SK-N-SH (cell line): Measurements from ENCODE around the gene PDZD8. TPM values are rescaled to one million over a fixed set of nuclear protein-coding genes. Genes with fewer than 3 reads are reported as not detected.

ENCODE experiments used
- CTCF ChIA-PET: fragments of 300-600, 350-600 bp; formaldehyde crosslinking; extraction: SDS; loops from one replicate; lab custom pipeline; 2021; lab: Yijun Ruan, JAX
- POLR2A ChIA-PET: fragments of 350-600 bp; sonication (Branson Sonifier 250); formaldehyde crosslinking; extraction: SDS; loops from one replicate; lab custom pipeline; 2020; ENCODE audit warnings: antibody characterized with exemption, inconsistent platforms; lab: Yijun Ruan, JAX
- DNase-seq: peaks from one replicate; pipeline ENCODE4 v3.0.0; 2012
- H2AFZ ChIP-seq: fragments of 200-600 bp; sonication (generic); 2 replicates; pipeline ENCODE4 v1.8.1; 2016; ENCODE audit warnings: antibody characterized with exemption, mild to moderate bottlenecking, low read depth
- H3F3A ChIP-seq: fragments of 200-600 bp; sonication (generic); replicated peaks from 2 replicates; pipeline ENCODE3; 2016; ENCODE audit warnings: antibody characterized with exemption, mild to moderate bottlenecking; ENCODE audit not compliant: insufficient read depth
- H3K27ac ChIP-seq, 2 experiments: fragments of 200-500 bp in 1 of 2; fragments of 200-600 bp in 1 of 2; sonication (Bioruptor generic) in 1 of 2; sonication (generic), shearing (Covaris generic) in 1 of 2; 2 replicates each; pipeline versions ENCODE4 v1.5.1 to v1.6.1; 2014 to 2016; ENCODE audit warnings: low read depth in 2 of 2, inconsistent platforms in 1 of 2, low read length in 1 of 2, mild to moderate bottlenecking in 1 of 2, mixed read lengths in 1 of 2
- H3K27me3 ChIP-seq: fragments of 200-600 bp; sonication (generic), shearing (Covaris generic); 2 replicates; pipeline ENCODE4 v1.6.1; 2016; ENCODE audit warnings: mixed run types; ENCODE audit not compliant: insufficient read depth
- H3K36me3 ChIP-seq, 2 experiments: fragments of 200-500 bp in 1 of 2; fragments of 200-600 bp in 1 of 2; sonication (Bioruptor generic) in 1 of 2; sonication (generic) in 1 of 2; replicated peaks in 1 of 2; 2 replicates each; pipeline versions ENCODE3 to v1.5.1; 2014 to 2016; ENCODE audit warnings: low read length in 1 of 2, mild to moderate bottlenecking in 1 of 2; ENCODE audit not compliant: insufficient read depth in 2 of 2, control insufficient read depth in 1 of 2
- H3K4me1 ChIP-seq, 2 experiments: fragments of 200-500 bp in 1 of 2; fragments of 200-600 bp in 1 of 2; sonication (Bioruptor generic) in 1 of 2; sonication (generic), shearing (Covaris generic) in 1 of 2; 2 replicates each; pipeline versions ENCODE4 v1.5.1 to v1.6.1; 2014 to 2016; ENCODE audit warnings: low read depth in 1 of 2, low read length in 1 of 2, mixed run types in 1 of 2; ENCODE audit not compliant: insufficient read depth in 2 of 2, control insufficient read depth in 1 of 2
- H3K4me2 ChIP-seq: fragments of 200-600 bp; sonication (generic), shearing (Covaris generic); 2 replicates; pipeline ENCODE4 v1.6.1; 2017; ENCODE audit warnings: mixed run types
- H3K4me3 ChIP-seq, 2 experiments: fragments of 200-500 bp in 1 of 2; fragments of 200-600 bp in 1 of 2; sonication (Bioruptor generic) in 1 of 2; sonication (generic), shearing (Covaris generic) in 1 of 2; 2 replicates each; pipeline versions ENCODE4 v1.5.1 to v1.8.1; 2014 to 2016; ENCODE audit warnings: low read depth in 2 of 2, inconsistent platforms in 1 of 2, low read length in 1 of 2, mild to moderate bottlenecking in 1 of 2, mixed read lengths in 1 of 2, moderate library complexity in 1 of 2
- H3K79me2 ChIP-seq: fragments of 200-600 bp; sonication (generic); 2 replicates; pipeline ENCODE4 v1.8.1; 2017; ENCODE audit warnings: mild to moderate bottlenecking; ENCODE audit not compliant: insufficient read depth
- H3K9ac ChIP-seq: fragments of 200-600 bp; sonication (generic); 2 replicates; pipeline ENCODE4 v1.6.1; 2017; ENCODE audit warnings: mixed run types
- H3K9me2 ChIP-seq: fragments of 200-600 bp; sonication (generic); 2 replicates; pipeline ENCODE4 v1.6.1; 2017; ENCODE audit warnings: mixed run types
- H3K9me3 ChIP-seq: fragments of 200-600 bp; sonication (generic); 2 replicates; pipeline ENCODE4 v1.6.1; 2017; ENCODE audit warnings: mixed run types, mild to moderate bottlenecking, moderate library complexity
- H4K20me1 ChIP-seq: fragments of 200-600 bp; sonication (generic); 2 replicates; pipeline ENCODE4 v1.6.1; 2017; ENCODE audit warnings: mild to moderate bottlenecking, mixed run types; ENCODE audit not compliant: insufficient read depth
- CHD2 ChIP-seq: fragments of 150-350 bp; IDR thresholded peaks from 2 replicates; pipeline ENCODE4 v1.6.1; 2018; ENCODE audit warnings: low read length; ENCODE audit not compliant: partially characterized antibody
- EZH2phosphoT487 ChIP-seq: fragments of 200-600 bp; sonication (generic); IDR thresholded peaks from 2 replicates; pipeline ENCODE4 v1.6.1; 2017; ENCODE audit warnings: low read depth, mixed run types, mild to moderate bottlenecking, antibody characterized with exemption, moderate library complexity, borderline replicate concordance
- FOSL2 ChIP-seq: IDR thresholded peaks from 2 replicates; pipeline ENCODE4 v1.4.0; 2012; ENCODE audit warnings: low read depth, mild to moderate bottlenecking, moderate library complexity, borderline replicate concordance
- FOXM1 ChIP-seq: IDR thresholded peaks from 2 replicates; pipeline ENCODE4 v1.4.0; 2012; ENCODE audit warnings: low read depth, mild to moderate bottlenecking
- MXI1 ChIP-seq: IDR thresholded peaks from 2 replicates; pipeline ENCODE4 v1.6.1; 2012; ENCODE audit warnings: mild to moderate bottlenecking, low read depth, low read length, improper control_type of control experiment
- PBX3 ChIP-seq: IDR thresholded peaks from 2 replicates; pipeline ENCODE4; 2012
- RAD21 ChIP-seq: IDR thresholded peaks from 2 replicates; pipeline ENCODE4 v1.6.1; 2012; ENCODE audit warnings: mild to moderate bottlenecking, low read length
- RXRA ChIP-seq: IDR thresholded peaks from 2 replicates; pipeline ENCODE4 v1.4.0; 2012; ENCODE audit warnings: low read depth, mild to moderate bottlenecking, borderline replicate concordance
- SIN3A ChIP-seq: IDR thresholded peaks from 2 replicates; pipeline ENCODE4 v1.6.1; 2012; ENCODE audit warnings: low read depth, mild to moderate bottlenecking, low read length, moderate library complexity, borderline replicate concordance
- SMC3 ChIP-seq: IDR thresholded peaks from 2 replicates; pipeline ENCODE4 v1.6.1; 2012; ENCODE audit warnings: low read depth, low read length, improper control_type of control experiment
- USF1 ChIP-seq: IDR thresholded peaks from 2 replicates; pipeline ENCODE4 v1.4.0; 2012; ENCODE audit warnings: low read depth, borderline replicate concordance
- USF2 ChIP-seq: fragments of 150-350 bp; IDR thresholded peaks from 2 replicates; pipeline ENCODE4 v1.6.1; 2017; ENCODE audit warnings: antibody characterized with exemption, low read length, low read depth, borderline replicate concordance
- YY1 ChIP-seq: IDR thresholded peaks from 2 replicates; pipeline ENCODE4 v1.4.0; 2012; ENCODE audit warnings: low read depth, mild to moderate bottlenecking
- WGBS: methylation state at CpG from one replicate; pipeline ENCODE4 v1.1.6; 2017; ENCODE audit warnings: low lambda C conversion rate; 5-methylcytosine and 5-hydroxymethylcytosine counted together
- polyA plus RNA-seq, 3 experiments: library from polyadenylated mRNA; depleted of rRNA; stranded (reverse); fragments of >200 nt; gene quantifications; 2 replicates each; pipeline ENCODE4 v1.2.3, GENCODE V29; 2012
- TF ChIP-seq, protein P1 (sequence below): fragments of 150-350 bp; IDR thresholded peaks from 2 replicates; pipeline ENCODE4 v1.6.1; 2016; ENCODE audit warnings: mild to moderate bottlenecking, low read depth, low read length

The PDZD8 gene
- polyA plus RNA-seq, 1 of the 3 experiments (the other 2 are of a cell fraction), result 6.6 TPM

DNA sequence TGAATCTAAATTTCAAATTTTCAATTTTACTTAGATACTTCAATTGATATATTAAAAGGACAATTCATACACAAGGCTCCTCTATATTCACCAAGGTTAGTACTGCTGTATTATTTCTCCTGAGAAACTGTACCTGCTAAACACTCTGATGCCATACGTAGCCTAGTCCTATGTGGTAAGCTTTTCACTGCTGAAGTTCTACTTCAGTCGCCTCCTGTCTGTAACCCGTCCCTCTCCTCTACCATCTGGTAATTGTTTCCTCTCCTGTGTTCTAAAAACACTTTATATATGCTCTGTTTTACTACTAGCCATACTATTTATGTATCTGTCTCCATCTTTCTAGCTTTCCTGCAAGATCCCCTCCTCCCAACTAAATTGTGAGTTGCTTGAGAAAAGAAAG is 20.2 kb downstream of the PDZD8 start (continued):
- no peak for TF ChIP-seq PBX3
- no peak for TF ChIP-seq USF2
- no peak for TF ChIP-seq CHD2
- no peak for TF ChIP-seq SIN3A
- TF ChIP-seq SMC3, result no peak

- Histone ChIP-seq H3F3A (no peaks in the 10 kb centered on the region), H3K9me3 (no peaks in the 10 kb centered on the region), H4K20me1 (peaks cover 36% of the 10 kb centered on the region), H3K36me3 (no peaks in the 10 kb centered on the region), H3K27ac (no peak overlapping the region), H3K4me3 (no peak overlapping the region), H3K9me2 (no peaks in the 10 kb centered on the region), H3K79me2 (peaks cover 79% of the 10 kb centered on the region), H3K27me3 (no peaks in the 10 kb centered on the region), H3K4me2 (no peak overlapping the region), H2AFZ (no peak overlapping the region), H3K4me1 (no peaks in the 10 kb centered on the region; a peak in 1 of 4 replicates), H3K9ac (no peak overlapping the region)
- no peak for TF ChIP-seq EZH2phosphoT487
- ChIA-PET CTCF (interaction anchor here (1.2 to 2.1 kb wide), 3 partner anchors 9 to 137 kb away, joined by 4 to 16 read pairs (median 5); no protein-coding TSS in a partner anchor), POLR2A (no interaction called here)
- DNase-seq, result no peak
- 95% methylated on average over 2 of the region's 2 CpGs for WGBS
These were observed 21.6 kb downstream of the PDZD8 start for GRCh38 chr10:117353684-117354083.

- H3K27ac ChIP-seq, result no peak overlapping the region
- ChIA-PET POLR2A (no interaction called here), CTCF (no interaction called here)
- H3K36me3 ChIP-seq, result no peaks in the 10 kb centered on the region
- 100% methylated on average over 2 of the region's 2 CpGs for WGBS
- H3K4me1 ChIP-seq, result peaks cover 0 to 2% of the 10 kb centered on the region in 2 experiments; a peak in 2 of 4 replicates
- TF ChIP-seq FOSL2, result no peak
- no peak for TF ChIP-seq RAD21
- TF ChIP-seq YY1, result no peak
- no peak for TF ChIP-seq RXRA
- TF ChIP-seq, protein P1, sequence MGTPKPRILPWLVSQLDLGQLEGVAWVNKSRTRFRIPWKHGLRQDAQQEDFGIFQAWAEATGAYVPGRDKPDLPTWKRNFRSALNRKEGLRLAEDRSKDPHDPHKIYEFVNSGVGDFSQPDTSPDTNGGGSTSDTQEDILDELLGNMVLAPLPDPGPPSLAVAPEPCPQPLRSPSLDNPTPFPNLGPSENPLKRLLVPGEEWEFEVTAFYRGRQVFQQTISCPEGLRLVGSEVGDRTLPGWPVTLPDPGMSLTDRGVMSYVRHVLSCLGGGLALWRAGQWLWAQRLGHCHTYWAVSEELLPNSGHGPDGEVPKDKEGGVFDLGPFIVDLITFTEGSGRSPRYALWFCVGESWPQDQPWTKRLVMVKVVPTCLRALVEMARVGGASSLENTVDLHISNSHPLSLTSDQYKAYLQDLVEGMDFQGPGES, result no peak
- no peak for TF ChIP-seq USF2
- no peak for TF ChIP-seq USF1
- TF ChIP-seq MXI1, result no peak
- TF ChIP-seq FOXM1, result no peak
- TF ChIP-seq CHD2, result no peak
- TF ChIP-seq SIN3A, result no peak
- H3K4me2 ChIP-seq, result no peak overlapping the region
- no peaks in the 10 kb centered on the region for H3K9me3 ChIP-seq
- no peak overlapping the region for H3K4me3 ChIP-seq
- H3F3A ChIP-seq, result no peaks in the 10 kb centered on the region
- no peak overlapping the region for H2AFZ ChIP-seq
- H4K20me1 ChIP-seq, result peaks cover 42% of the 10 kb centered on the region
- no peak for DNase-seq
- no peaks in the 10 kb centered on the region for H3K27me3 ChIP-seq
- no peak overlapping the region for H3K9ac ChIP-seq
- no peaks in the 10 kb centered on the region for H3K9me2 ChIP-seq
- H3K79me2 ChIP-seq, result peaks cover 77% of the 10 kb centered on the region
These were observed 22.5 kb downstream of the PDZD8 start for GRCh38 chr10:117352724-117353123.
